HEK293T (cell line): Measurements from ENCODE around the gene GNPNAT1.

Source experiments
- ARNT ChIP-seq: fragments of 450-650 bp; IDR thresholded peaks from 2 replicates; pipeline ENCODE4 v1.6.1; 2017; ENCODE audit warnings: mild to moderate bottlenecking
- BHLHE40 ChIP-seq: fragments of 450-650 bp; IDR thresholded peaks from 2 replicates; pipeline ENCODE4 v1.6.1; 2016; ENCODE audit warnings: mild to moderate bottlenecking, moderate library complexity, borderline replicate concordance
- ELF4 ChIP-seq: fragments of 450-650 bp; IDR thresholded peaks from 2 replicates; pipeline ENCODE4 v1.6.1; 2017; ENCODE audit warnings: antibody characterized with exemption
- FOXA1 ChIP-seq: fragments of 450-650 bp; IDR thresholded peaks from 2 replicates; pipeline ENCODE4 v1.6.1; 2016; ENCODE audit warnings: mild to moderate bottlenecking
- FOXK2 ChIP-seq: fragments of 450-650 bp; IDR thresholded peaks from 2 replicates; pipeline ENCODE4 v1.6.1; 2016; ENCODE audit warnings: mild to moderate bottlenecking
- FOXM1 ChIP-seq: fragments of 450-650 bp; IDR thresholded peaks from 2 replicates; pipeline ENCODE4 v1.6.1; 2017; ENCODE audit warnings: mild to moderate bottlenecking, borderline replicate concordance
- HDGF ChIP-seq: fragments of 450-650 bp; IDR thresholded peaks from 2 replicates; pipeline ENCODE4 v1.6.1; 2017; ENCODE audit warnings: antibody characterized with exemption, borderline replicate concordance
- L3MBTL2 ChIP-seq: fragments of 450-650 bp; conservative IDR thresholded peaks from 2 replicates; pipeline ENCODE4 v1.6.1; 2016; ENCODE audit warnings: mild to moderate bottlenecking
- LEF1 ChIP-seq: fragments of 450-650 bp; IDR thresholded peaks from 2 replicates; pipeline ENCODE4 v1.6.1; 2017; ENCODE audit warnings: mild to moderate bottlenecking, borderline replicate concordance
- NFRKB ChIP-seq: fragments of 450-650 bp; IDR thresholded peaks from 2 replicates; pipeline ENCODE4 v1.6.1; 2016; ENCODE audit warnings: mild to moderate bottlenecking, moderate library complexity
- PKNOX1 ChIP-seq: fragments of 450-650 bp; IDR thresholded peaks from 2 replicates; pipeline ENCODE4 v1.6.1; 2016
- SP1 ChIP-seq: fragments of 450-650 bp; IDR thresholded peaks from 2 replicates; pipeline ENCODE4 v1.6.1; 2017
- SUZ12 ChIP-seq: fragments of 450-650 bp; IDR thresholded peaks from 2 replicates; pipeline ENCODE4 v1.6.1; 2016; ENCODE audit warnings: mild to moderate bottlenecking
- TARDBP ChIP-seq: fragments of 450-650 bp; IDR thresholded peaks from 2 replicates; pipeline ENCODE4 v1.6.1; 2016

- no peak for TF ChIP-seq ELF4
- no peak for TF ChIP-seq TARDBP
- TF ChIP-seq BHLHE40 = no peak
- TF ChIP-seq SP1 = no peak
- TF ChIP-seq LEF1 = no peak
- TF ChIP-seq L3MBTL2 = no peak
- TF ChIP-seq FOXM1 = no peak
- no peak for TF ChIP-seq HDGF
- no peak for TF ChIP-seq PKNOX1
- TF ChIP-seq ARNT = no peak
- no peak for TF ChIP-seq SUZ12
- TF ChIP-seq FOXK2 = no peak
- TF ChIP-seq NFRKB = no peak
- no peak for TF ChIP-seq FOXA1
Measured at GRCh38 chr14:52776816-52777215, 14.6 kb downstream of the GNPNAT1 start.
